GM21717 (cell line): Measurements from ENCODE around the gene PARD3.
A peak's percentile ranks its signal among the peaks of the same experiment; 100 is the strongest.
"Not testable (repeated sequence)": the region's sequence is repeated elsewhere in the genome, so short reads cannot be mapped to it uniquely, and the experiment has no call there.

Experiments
- ATAC-seq: cut with Tn5 transposase; IDR thresholded peaks from one replicate; pipeline ENCODE4 v1.9.1; 2021; ENCODE audit warnings: mild to moderate bottlenecking, moderate library complexity; ENCODE audit not compliant: unreplicated experiment

Gene PARD3

DNA sequence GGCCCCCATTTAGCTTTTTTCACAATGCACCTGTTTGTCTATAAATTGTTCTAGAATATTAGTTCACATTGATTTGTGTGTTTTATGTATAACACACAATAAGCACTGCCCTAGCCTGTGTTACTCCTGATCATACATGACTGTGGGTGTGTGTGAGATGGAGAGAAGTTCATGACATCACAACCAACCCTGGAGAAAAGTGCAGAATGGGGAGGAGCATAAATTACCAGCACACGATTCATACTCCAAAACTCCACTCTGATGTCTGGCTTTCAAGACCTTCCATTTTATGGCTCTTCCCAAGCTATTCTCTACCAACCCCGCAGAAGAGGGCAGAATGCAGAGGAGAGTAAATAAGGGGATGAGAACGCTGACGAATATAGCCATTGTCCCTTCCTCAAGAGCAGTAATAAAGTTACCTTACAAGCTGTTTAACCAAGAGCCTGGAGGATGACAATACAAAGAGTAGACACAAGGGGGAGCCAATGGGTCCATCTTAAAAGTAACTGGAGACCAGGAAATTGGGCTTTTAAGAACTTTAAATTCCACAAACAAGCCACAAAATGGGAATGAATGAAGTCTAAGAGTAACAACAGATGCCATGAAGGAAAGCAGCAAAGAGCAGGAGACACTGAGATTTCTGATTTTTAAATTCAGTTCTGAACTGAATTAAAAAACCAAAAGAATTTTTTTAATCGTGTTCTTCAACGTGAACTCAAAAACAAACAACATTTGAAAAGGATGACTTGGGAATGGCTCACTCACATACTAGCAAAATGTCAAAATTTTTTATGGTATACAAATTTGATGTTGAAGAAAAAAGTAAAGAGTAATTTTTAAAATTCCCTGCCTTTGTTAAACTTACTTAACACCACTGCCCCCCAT lies 159.6 kb downstream of the PARD3 start:
- ATAC-seq: peak; percentile 63

DNA sequence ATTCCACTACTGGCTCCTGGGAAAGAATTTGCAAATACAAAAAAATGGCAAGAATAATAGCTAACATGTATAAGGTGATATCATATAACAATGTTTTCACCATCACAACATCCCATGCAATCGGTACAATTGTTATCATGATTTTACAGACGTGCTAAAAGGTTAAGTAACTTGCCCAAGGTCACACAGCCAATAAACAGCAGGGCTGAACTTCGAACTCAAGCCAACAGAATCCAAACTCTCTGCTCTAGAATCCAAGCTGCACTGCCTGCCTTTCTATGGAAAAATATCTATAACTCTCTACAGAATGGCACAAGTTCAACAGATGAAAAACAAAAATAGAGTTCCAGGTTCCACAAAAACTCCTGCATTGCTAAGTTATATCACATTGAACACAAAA lies 160.9 kb downstream of the PARD3 start:
- no peak for ATAC-seq

DNA sequence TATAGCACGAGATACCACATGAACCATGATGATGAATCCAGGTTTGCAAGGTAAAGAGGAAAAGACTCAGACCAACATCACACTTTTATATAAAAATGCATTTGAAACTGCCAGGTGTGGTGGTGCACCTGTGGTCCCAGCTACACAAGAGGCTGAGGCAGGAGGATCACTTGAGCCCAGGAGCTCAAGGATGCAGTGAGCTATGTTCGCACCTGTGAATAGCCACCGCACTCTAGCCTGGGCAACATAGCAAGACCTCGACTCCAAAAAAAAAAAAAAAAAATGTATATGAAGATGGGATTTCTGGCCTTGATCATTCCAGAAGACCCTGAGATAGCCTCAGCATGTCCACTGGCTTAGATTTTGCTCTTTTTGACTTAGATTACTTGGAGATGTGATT lies 161.6 kb downstream of the PARD3 start:
- no peak for ATAC-seq

DNA sequence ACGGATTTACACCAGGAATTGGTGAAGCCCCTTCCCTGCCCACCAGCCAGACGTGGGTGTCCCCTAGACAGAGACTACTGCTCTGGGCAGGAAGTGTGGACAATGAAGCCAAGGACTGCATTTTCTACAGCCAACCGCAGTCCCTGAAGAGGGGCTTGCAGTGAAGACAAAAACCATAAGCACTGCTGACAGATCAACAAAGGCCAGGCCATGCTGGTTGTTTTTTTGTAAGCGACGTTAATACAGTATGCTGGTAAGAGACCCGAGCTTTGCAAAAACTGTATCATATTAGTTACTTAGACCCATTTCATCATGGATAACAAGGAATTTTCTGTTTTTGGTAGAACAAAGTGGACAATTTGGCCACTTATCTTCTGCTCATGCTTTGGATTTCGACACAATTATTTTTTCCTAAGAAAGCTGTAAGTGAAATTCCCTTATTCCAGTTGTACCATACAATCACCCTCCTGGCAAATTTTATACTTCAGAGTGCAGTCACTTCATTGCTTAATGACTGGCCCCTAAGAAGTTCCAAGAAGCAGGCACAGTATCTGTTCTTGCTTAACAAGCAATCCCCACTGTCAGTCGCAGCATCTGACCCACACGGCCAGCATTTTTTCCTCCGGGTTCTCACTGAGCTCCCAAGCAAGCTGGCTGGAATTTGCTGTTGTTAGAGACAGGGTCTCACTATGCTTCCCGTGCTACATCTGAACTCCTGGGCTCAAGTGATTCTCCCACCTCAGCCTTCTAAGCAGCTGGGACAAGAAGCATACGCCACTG lies 163.5 kb downstream of the PARD3 start:
- no peak for ATAC-seq

DNA sequence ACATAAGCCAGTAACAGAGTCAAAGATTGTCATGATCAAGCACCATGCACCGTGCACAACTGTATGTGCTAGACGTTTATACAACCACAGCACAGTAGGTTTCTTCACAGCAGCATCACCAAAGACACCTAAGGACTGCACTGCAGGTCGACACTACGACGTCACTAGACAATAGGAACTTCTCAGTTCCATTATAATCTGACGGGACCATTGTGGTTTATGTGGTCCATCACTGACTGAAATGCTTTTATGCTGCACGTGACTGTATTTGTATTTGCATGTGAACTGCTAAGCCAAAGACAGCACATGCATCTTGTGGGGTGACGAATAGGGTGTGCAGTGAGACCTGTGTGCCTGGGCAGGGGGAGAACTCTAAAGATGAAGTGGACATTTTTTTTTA lies 164.9 kb downstream of the PARD3 start:
- no peak for ATAC-seq

DNA sequence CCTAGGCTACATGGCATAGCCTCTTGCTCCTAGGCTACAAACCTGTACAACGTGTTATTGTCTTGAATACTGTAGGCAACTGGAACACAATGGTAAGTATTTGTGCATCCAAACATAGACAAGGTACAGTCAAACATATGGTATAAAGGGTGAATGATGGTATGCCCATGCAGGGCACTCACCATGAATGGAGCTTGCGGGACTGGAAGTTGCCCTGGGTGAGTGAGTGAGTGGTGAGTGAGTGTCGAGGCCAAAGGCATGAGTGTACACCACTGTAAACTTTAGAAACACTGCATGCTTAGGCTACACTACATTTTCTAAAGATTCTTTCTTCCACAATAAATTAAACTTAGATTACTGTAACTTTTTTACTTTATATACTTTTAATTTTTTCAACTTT lies 165.7 kb downstream of the PARD3 start:
- no peak for ATAC-seq

DNA sequence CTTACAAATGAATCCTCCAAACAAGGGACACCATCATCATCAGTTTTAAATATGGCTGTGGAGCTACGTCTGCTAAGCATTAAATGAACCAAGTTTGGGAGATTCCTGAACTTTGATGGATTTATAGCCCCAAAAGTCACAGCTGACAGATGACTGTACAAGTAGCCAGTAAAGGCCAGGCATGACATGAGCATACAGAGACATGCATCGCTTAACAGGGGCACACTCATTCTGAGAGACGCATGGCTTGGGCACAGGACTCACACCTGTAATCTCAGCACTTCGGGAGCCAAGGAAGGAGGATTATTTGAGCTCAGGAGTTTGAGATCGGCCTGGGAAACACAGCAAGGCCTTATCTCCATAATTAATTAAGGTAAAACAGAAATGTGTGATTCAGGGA lies 166.2 kb downstream of the PARD3 start:
- ATAC-seq: no peak

DNA sequence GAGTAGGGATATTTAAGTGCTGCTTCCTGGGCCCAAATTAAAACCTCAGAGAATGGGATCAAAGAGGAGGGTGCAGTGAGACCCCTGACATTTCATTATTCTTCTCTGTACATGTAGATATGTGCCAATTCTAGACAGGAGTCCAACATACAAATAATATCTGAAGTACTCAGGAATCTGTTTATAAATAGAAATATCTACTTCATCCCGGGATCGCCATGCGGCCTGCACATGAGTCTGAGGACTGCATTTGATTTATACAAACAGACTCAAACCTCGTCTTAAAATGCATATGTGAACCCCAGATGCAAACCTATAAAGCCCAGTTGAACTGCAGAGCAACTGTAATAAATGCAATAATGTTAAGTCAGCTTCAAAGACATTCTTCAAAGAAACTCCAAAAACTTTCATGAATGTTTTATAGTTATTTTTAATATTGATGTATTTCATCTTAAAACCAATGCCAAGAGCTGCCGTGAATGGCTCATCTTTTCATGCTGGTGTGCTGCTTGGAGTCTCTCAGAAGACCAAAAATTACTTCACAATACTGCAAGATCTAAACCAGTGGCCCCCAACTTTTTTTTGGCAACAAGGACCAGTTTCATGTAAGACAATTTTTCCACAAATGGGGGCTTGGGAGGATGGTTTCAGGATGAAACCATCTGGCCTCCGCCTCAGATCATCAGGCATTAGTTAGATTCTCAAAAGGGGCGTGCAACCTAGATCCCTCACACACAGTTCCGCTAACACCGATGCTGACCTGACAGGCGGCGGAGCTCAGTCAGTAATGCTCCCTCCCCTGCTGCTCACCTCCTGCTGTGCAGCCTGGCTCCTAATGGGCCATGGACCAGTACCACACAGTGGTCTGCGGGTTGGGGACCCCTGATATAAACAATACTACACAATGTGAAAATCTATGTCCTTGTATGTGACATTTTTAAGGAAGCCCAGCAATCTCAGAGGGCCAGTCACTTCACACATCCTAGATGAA lies 166.9 kb downstream of the PARD3 start:
- ATAC-seq: no peak

DNA sequence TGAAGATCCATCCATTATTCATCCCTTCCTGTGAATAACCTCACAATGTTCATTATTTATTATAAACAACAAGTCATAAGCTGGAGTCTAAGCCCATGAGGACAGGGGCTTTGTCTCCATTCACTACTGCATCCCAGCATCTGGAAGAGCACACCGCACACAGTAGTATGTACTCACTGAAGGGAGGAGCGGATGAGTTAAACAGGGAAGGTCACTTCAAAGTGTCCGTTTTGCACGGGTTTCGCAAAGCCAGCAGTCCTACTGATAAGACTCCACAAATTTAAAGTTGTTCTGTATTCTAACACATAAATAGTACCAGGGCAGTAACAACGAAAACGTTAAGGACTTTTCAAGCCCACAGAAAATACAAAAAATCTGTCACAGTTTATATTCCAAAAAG lies 167.9 kb downstream of the PARD3 start:
- ATAC-seq: no peak

DNA sequence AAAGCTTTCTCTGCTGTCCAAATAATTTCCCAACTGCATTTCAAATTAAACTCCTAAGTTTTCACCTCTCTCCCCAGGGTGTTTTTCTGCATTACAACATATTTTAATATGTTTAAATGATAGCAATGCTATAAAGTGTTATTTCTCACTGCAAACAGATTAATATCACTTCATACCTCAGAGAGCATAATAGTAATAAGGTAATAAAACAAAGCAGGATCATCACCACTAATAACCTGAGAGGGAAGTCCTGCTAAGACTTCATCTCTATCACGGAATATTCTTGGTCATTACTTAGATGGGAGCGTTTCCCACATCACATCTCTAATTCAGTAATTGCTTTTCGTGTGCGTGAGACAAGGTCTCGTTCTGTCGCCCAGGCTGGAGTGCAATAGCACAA lies 168.8 kb downstream of the PARD3 start:
- ATAC-seq: no peak

DNA sequence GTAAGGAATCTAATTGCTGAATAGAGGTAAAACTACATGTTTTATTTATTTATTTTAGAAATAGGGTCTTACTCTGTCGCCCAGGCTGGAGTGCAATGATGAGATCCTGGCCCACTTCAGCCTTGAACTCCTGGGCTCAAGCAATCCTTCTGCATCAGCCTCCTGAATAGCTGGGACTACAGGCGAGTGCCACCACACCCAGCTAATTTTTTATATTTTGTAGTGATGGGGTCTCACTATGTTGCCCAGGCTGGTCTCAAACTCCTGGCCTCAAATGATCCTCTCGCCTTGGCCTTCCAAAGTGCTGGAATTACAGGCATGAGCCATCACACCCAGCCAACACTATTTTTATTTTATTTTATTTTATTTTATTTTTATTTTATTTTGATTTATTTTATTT lies 170.3 kb downstream of the PARD3 start:
- ATAC-seq: not testable (repeated sequence)

DNA sequence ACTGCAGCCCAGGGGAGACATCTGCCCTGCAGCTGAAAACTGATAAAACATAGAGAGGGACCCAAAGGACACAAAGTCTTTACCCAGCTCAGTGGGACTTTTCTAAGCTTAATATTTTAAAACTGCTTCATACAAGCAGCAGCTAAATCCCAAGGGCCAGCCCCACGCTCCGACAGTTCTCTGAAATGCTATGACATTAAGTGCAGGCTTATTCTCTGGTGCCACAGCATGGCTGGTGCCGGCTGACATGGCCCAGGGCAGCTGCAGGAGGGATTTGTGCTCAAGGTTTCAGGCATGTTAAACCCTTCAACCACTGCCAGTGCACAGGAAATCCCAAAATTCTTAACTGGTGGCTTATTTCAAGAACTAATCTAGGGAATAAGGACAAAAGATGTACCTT lies 170.9 kb downstream of the PARD3 start:
- ATAC-seq: no peak

DNA sequence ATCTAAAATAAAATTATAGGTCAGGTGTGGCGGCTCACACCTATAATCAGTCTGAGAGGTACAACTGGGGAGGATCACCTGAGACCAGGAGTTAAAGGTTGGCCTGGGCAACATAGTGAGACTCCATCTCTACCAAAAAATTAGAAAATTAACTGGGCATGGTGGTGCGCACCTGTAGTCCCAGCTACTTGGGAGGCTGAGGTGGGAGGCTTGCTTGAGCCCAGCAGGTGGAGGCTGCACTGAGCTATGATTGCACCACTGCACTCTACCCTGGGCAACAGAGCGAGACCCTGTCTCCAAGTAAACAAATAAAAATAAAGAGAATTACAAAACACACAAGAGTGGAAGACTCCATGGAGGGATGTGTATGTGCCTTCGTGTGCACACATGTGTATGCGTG lies 171.5 kb downstream of the PARD3 start:
- no peak for ATAC-seq

DNA sequence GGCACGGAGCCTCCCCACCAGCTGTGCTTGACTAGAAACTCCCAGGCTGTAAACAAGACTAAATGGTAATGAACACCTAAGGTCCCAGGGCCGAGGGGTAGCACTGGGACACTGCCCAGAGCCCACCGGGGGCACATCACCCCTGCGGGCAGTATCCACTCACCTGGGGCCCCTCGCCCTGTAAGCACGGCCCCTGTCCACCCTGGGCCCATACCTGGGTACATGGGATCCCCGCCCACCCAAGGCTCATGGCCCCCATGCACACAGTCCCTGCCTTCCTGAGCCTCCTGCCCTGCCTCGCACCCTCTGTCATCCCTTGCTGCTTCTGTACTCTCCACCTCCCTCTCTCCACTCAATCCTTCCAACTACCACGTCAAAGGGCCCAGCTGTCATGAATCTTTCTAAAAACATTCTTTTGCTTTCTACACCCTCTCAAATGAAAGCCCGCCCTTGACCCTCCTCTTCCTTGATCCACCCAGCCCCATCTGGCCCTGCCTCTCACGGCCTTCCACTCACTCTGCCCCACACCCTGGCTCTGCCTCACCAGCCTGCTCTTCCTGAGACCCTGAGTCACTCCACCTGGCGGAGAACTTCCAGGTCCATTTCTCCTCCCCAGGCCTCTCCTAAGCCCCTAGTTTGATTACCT lies 173.1 kb downstream of the PARD3 start:
- ATAC-seq: no peak

DNA sequence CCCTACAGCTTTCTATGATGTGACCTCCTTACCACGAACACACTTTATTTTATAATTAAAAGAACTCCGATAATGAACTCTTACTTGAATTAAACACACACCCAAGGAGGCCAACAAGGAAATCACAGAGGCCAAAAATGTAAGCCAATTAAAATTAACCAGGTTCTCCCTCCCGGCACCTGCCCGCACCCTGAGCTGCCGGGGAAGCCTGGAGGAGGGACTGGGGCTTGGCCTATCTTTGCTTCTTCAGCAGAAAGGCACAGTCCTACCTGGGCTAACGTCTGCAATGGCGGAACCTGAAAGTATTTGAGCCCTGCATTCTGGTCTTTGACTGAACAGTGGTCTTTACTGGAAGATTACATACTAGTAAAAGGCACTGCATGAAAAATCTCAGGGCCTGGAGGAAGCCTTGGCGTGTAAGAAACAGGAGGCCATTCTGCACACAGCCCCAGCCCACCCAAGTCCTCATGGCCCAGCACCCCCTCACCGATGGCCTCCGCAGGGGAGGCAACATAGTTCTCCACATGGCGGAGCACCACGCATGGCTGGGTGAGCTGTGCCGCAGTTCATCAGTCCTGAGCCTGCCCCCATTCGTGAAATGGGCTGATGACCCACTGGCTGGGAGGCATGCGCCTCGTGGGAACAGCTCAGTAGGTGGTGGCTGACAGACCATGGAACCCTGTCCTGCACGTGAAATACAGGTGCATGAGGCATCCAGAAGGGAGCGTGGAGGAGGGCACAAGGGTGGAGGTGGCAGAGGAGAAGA lies 173.8 kb downstream of the PARD3 start:
- no peak for ATAC-seq

DNA sequence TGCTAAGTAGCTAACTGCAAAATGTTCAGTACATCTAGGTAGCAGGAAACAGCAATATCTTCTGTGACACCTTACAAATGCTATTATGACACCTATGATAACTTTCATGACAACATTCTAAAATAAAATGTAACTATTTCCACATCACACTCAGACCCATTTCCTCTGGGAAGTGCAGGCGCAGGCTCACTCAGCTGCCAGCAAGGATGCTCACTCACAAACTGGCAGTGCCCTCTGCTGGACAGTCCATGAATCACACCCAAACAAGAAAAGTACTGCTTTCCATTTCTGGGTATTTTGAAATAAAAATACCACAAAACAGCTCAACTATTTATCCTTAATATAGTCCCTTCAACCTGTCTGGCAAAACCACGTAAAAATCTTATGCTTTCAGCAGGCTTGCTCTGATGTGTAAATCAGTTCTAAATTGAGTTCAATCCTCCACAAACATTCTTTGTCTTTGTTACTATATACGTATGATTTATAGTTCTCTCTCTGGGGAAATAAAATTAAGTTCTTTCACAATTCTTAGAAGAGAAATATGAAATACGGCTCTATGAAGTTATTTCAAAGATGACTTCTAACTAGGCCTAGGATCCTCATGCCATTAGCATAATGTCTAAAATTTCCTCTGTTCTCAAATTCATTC lies 176.6 kb downstream of the PARD3 start:
- no peak for ATAC-seq

DNA sequence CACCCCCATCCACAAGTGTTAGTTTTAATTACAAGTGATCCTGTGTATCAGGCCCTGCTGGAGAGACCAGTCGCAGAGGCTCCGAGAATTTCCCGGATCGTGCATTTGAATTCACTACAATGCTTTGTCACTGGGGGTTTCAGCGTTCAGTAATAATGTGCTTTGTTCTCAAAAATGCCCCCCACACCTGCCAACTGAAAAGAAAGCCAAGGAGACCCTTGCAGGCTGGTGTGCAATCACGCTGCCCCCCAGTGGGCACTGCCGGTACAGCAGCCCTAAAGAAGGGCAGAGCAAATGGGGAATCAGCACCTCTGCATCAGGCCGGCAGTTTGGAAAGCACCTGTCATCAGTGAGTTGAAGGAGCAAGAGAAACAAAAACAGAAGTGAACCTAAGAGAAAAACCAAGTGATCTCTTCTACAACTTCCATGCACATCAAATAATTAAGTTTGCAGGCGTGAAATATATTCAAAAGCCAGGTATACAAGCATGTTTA lies 177.6 kb downstream of the PARD3 start:
- ATAC-seq: peak; percentile 60

DNA sequence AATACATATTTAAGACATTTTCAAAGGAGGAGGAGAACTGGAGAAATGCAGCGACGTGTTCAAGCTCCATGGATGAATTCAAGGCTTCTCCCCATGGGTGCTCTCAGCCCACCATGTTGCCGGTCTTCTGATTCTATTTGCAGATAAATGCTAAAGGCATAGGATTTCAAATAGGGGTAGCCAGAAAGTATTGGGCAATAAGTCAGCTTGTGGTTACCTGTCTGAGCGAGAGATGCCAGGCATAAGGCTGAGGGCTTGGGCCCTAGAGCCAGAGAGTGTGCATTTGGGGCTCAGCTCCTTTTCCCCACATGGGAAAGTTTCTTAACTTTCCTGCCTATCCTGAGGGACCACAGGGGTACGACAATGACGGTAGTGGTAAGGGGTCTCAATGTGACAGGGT lies 180.0 kb downstream of the PARD3 start:
- no peak for ATAC-seq

DNA sequence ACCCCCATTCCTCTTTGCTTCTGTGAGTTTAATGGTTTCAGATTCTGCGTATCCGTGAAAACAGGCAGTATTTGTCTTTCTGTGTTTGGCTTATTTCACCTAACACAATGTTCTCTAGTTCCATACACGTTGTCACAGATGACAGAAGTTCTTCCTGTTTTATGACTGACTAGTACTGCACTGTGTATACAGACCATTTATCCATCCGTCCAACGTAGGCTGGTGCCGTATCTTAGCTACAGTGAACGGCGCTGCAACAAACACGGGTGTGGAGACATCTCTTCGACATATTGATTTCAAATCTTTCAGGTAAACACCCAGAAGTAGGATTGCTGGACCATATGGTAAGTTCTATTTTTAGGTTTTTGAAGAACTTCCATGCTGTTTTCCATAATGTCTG lies 181.7 kb downstream of the PARD3 start:
- no peak for ATAC-seq
